Measurements from ENCODE around the gene C12orf50.

C12orf50 gene

GRCh38 chr12:87953256-87953860 lies 75.8 kb downstream of the C12orf50 start:
- no peaks in the 10 kb centered on the region for H3K4me1 Mint-ChIP-seq (ENCODE audit: low read depth)
- no peak overlapping the region for H3K4me3 Mint-ChIP-seq
- no peaks in the 10 kb centered on the region for H3K36me3 Mint-ChIP-seq (ENCODE audit: low read depth)
- H3K9me3 Mint-ChIP-seq = no peaks in the 10 kb centered on the region
- no peaks in the 10 kb centered on the region for H3K27me3 Mint-ChIP-seq (ENCODE audit: low read depth)
- H3K27ac Mint-ChIP-seq = no peak overlapping the region

DNA sequence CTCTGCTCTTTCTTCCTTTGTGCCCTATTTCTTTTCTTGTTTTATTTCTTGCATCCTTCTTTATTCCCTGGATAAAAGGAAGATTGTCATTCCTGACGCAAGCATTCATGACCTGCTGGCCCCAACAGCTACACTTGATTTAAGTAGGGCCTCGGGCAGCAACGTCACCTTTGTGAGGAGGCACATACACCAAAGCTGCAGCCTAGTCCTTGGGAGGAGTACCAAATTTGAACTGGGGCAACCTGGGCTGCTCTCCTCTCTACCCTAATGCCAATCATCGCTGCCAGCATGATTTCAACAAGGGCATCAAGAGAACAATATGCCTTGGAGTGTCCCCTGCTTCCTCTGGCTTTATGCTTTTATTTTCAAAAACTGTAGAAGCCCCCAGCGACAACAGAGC lies 76.4 kb downstream of the C12orf50 start:
- H3K4me1 Mint-ChIP-seq (ENCODE audit: low read depth) = no peaks in the 10 kb centered on the region
- H3K27ac Mint-ChIP-seq = no peak overlapping the region
- H3K9me3 Mint-ChIP-seq = no peaks in the 10 kb centered on the region
- no peaks in the 10 kb centered on the region for H3K36me3 Mint-ChIP-seq (ENCODE audit: low read depth)
- no peaks in the 10 kb centered on the region for H3K27me3 Mint-ChIP-seq (ENCODE audit: low read depth)
- no peak overlapping the region for H3K4me3 Mint-ChIP-seq

DNA sequence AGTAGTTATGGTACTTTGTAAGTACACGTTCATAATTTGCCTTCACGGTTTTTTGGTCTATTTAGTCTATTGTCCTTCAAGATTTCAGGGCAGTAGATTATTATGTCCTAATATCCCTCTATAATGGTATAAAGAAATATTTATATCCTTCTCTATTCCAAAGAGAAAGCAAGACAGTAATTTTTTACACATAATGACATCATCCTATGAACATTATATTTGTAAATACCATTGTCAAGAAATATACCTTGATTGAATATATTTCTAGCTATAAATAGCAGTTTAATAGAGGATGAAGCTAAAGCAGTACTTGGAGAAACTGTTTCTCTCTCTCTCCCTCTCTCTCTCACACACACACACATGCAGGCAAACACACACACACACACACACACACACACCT lies 77.0 kb downstream of the C12orf50 start:
- Mint-ChIP-seq H3K27me3 (ENCODE audit: low read depth) (no peaks in the 10 kb centered on the region), H3K4me3 (no peak overlapping the region), H3K4me1 (ENCODE audit: low read depth) (no peaks in the 10 kb centered on the region), H3K36me3 (ENCODE audit: low read depth) (no peaks in the 10 kb centered on the region), H3K27ac (no peak overlapping the region), H3K9me3 (no peaks in the 10 kb centered on the region)

- Mint-ChIP-seq H3K27me3 (ENCODE audit: low read depth) (no peaks in the 10 kb centered on the region), H3K36me3 (ENCODE audit: low read depth) (no peaks in the 10 kb centered on the region), H3K4me3 (no peak overlapping the region), H3K4me1 (ENCODE audit: low read depth) (no peaks in the 10 kb centered on the region), H3K9me3 (no peaks in the 10 kb centered on the region), H3K27ac (no peak overlapping the region)
Observed at GRCh38 chr12:87943762-87944161, 85.4 kb downstream of the C12orf50 start.

- H3K27me3 Mint-ChIP-seq (ENCODE audit: low read depth) = no peaks in the 10 kb centered on the region
- H3K36me3 Mint-ChIP-seq (ENCODE audit: low read depth) = no peaks in the 10 kb centered on the region
- H3K4me3 Mint-ChIP-seq = no peak overlapping the region
- H3K9me3 Mint-ChIP-seq = no peaks in the 10 kb centered on the region
- no peak overlapping the region for H3K27ac Mint-ChIP-seq
- no peaks in the 10 kb centered on the region for H3K4me1 Mint-ChIP-seq (ENCODE audit: low read depth)
Observed at GRCh38 chr12:87943023-87943422, 86.2 kb downstream of the C12orf50 start.

GRCh38 chr12:87939182-87939581 lies 90.0 kb downstream of the C12orf50 start:
- no peak overlapping the region for H3K27ac Mint-ChIP-seq

GRCh38 chr12:87935216-87935615 lies 94.0 kb downstream of the C12orf50 start:
- H3K36me3 Mint-ChIP-seq (ENCODE audit: low read depth) = no peaks in the 10 kb centered on the region

More at GRCh38 chr12:87939182-87939581, 90.0 kb downstream of the C12orf50 start:
- no peaks in the 10 kb centered on the region for H3K9me3 Mint-ChIP-seq
- no peak overlapping the region for H3K4me3 Mint-ChIP-seq
- no peaks in the 10 kb centered on the region for H3K36me3 Mint-ChIP-seq (ENCODE audit: low read depth)
- H3K4me1 Mint-ChIP-seq (ENCODE audit: low read depth) = no peaks in the 10 kb centered on the region
- no peaks in the 10 kb centered on the region for H3K27me3 Mint-ChIP-seq (ENCODE audit: low read depth)

GRCh38 chr12:87933991-87934390 lies 95.2 kb downstream of the C12orf50 start:
- Mint-ChIP-seq H3K36me3 (ENCODE audit: low read depth) (no peaks in the 10 kb centered on the region), H3K4me1 (ENCODE audit: low read depth) (no peaks in the 10 kb centered on the region), H3K4me3 (no peak overlapping the region), H3K27me3 (ENCODE audit: low read depth) (no peaks in the 10 kb centered on the region), H3K27ac (no peak overlapping the region), H3K9me3 (no peaks in the 10 kb centered on the region)

More at GRCh38 chr12:87935216-87935615, 94.0 kb downstream of the C12orf50 start:
- H3K4me3 Mint-ChIP-seq = no peak overlapping the region
- H3K9me3 Mint-ChIP-seq = no peaks in the 10 kb centered on the region
- no peaks in the 10 kb centered on the region for H3K4me1 Mint-ChIP-seq (ENCODE audit: low read depth)
- no peak overlapping the region for H3K27ac Mint-ChIP-seq
- no peaks in the 10 kb centered on the region for H3K27me3 Mint-ChIP-seq (ENCODE audit: low read depth)

- Mint-ChIP-seq H3K9me3 (no peaks in the 10 kb centered on the region), H3K27ac (no peak overlapping the region), H3K36me3 (ENCODE audit: low read depth) (no peaks in the 10 kb centered on the region), H3K4me1 (ENCODE audit: low read depth) (no peaks in the 10 kb centered on the region), H3K4me3 (no peak overlapping the region), H3K27me3 (ENCODE audit: low read depth) (no peaks in the 10 kb centered on the region)
Observed at GRCh38 chr12:87931812-87932211, 97.4 kb downstream of the C12orf50 start.

- Mint-ChIP-seq H3K4me1 (ENCODE audit: low read depth) (no peaks in the 10 kb centered on the region), H3K36me3 (ENCODE audit: low read depth) (no peaks in the 10 kb centered on the region), H3K27me3 (ENCODE audit: low read depth) (no peaks in the 10 kb centered on the region), H3K27ac (no peak overlapping the region), H3K9me3 (no peaks in the 10 kb centered on the region), H3K4me3 (no peak overlapping the region)
Observed at GRCh38 chr12:87930627-87931026, 98.6 kb downstream of the C12orf50 start.
